HCT116 (cell line): Measurements from ENCODE around the gene NR2F1-AS1. TPM values are rescaled to one million over a fixed set of nuclear protein-coding genes. Genes with fewer than 3 reads are reported as not detected.

Experiments used
- ATAC-seq: fragments of 200-7000 bp; cut with Tn5 transposase; 2 replicates; pipeline ENCODE4 v1.9.1; 2020; ENCODE audit warnings: mild to moderate bottlenecking, moderate library complexity
- BruUV-seq: library from RNA; stranded (reverse); fragments of 400-500 nt; replicated peaks from 2 replicates; lab custom pipeline; 2021; lab: Mats Ljungman, UMichigan
- CTCF ChIA-PET: fragments of 300-600 bp; sonication (Branson Sonifier 250); formaldehyde crosslinking; loops from one replicate; lab custom pipeline; 2021; ENCODE audit warnings: antibody characterized with exemption; lab: Charles Lee
- POLR2A ChIA-PET: fragments of 300-600, 350-600 bp; sonication (Branson Sonifier 250); formaldehyde crosslinking; loops from one replicate; lab custom pipeline; 2021; ENCODE audit warnings: antibody characterized with exemption; lab: Charles Lee
- RAD21 ChIA-PET, 2 experiments: fragments of 300-600 bp; sonication (Branson Sonifier 250); formaldehyde crosslinking; loops; one replicate each; lab custom pipeline; 2023; ENCODE audit warnings: low total read pairs in 2 of 2; ENCODE audit not compliant: uncharacterized antibody in 2 of 2, unreplicated experiment in 2 of 2, low non-redundant PET in 1 of 2; lab: Charles Lee
- DNase-seq: peaks from one replicate; pipeline ENCODE4 v3.0.0-alpha.2; 2010; ENCODE audit warnings: low read depth, low spot score
- H2AFZ ChIP-seq: fragments of 200-600 bp; shearing (Covaris generic), sonication (generic); 2 replicates; pipeline ENCODE4 v1.6.1; 2017; ENCODE audit warnings: low read depth, mixed run types, mixed read lengths, antibody characterized with exemption, low read length; ENCODE audit not compliant: poor library complexity, severe bottlenecking
- H3K27ac ChIP-seq: 2 replicates; pipeline ENCODE4 v1.5.1; 2012; ENCODE audit warnings: low read depth, low read length
- H3K27me3 ChIP-seq: fragments of 200-600 bp; sonication (generic); 2 replicates; pipeline ENCODE4 v1.6.1; 2016; ENCODE audit warnings: mixed run types, low read length, mixed read lengths; ENCODE audit not compliant: insufficient read depth
- H3K36me3 ChIP-seq, 2 experiments: fragments of 200-500 bp in 1 of 2; fragments of 200-600 bp in 1 of 2; sonication (Bioruptor generic) in 1 of 2; sonication (generic) in 1 of 2; 2 replicates each; pipeline versions ENCODE4 v1.5.1 to v1.6.1; 2014 to 2016; ENCODE audit warnings: low read length in 2 of 2, inconsistent platforms in 1 of 2, mixed read lengths in 1 of 2, mixed run types in 1 of 2; ENCODE audit not compliant: insufficient read depth in 2 of 2, control insufficient read depth in 1 of 2
- H3K4me1 ChIP-seq, 2 experiments: fragments of 200-600 bp in 1 of 2; sonication (generic) in 1 of 2; 2 replicates each; pipeline versions ENCODE4 v1.5.1 to v1.6.1; 2012 to 2017; ENCODE audit warnings: low read length in 2 of 2, inconsistent platforms in 1 of 2, mild to moderate bottlenecking in 1 of 2, mixed read lengths in 1 of 2, mixed run types in 1 of 2, moderate library complexity in 1 of 2; ENCODE audit not compliant: insufficient read depth in 2 of 2, control insufficient read depth in 1 of 2
- H3K4me2 ChIP-seq: fragments of 200-600 bp; sonication (generic); 2 replicates; pipeline ENCODE4 v1.6.1; 2017; ENCODE audit warnings: mixed run types, low read length, mixed read lengths
- H3K4me3 ChIP-seq, 2 experiments: fragments of 200-600 bp in 1 of 2; sonication (generic) in 1 of 2; replicated peaks in 1 of 2; 2 replicates each; pipeline ENCODE4 v1.5.1; 2011 to 2016; ENCODE audit warnings: low read length in 2 of 2, control low read depth in 1 of 2, low read depth in 1 of 2, mild to moderate bottlenecking in 1 of 2, mixed read lengths in 1 of 2, mixed run types in 1 of 2
- H3K79me2 ChIP-seq: fragments of 200-600 bp; sonication (generic); 2 replicates; pipeline ENCODE4 v1.6.1; 2017; ENCODE audit warnings: mild to moderate bottlenecking, mixed run types, low read length, moderate library complexity, mixed read lengths; ENCODE audit not compliant: insufficient read depth
- H3K9ac ChIP-seq: fragments of 200-600 bp; sonication (generic); 2 replicates; pipeline ENCODE4 v1.6.1; 2016; ENCODE audit warnings: low read length, mixed read lengths
- H3K9me2 ChIP-seq: fragments of 200-600 bp; sonication (generic), shearing (Covaris generic); 2 replicates; pipeline ENCODE4 v1.6.1; 2017; ENCODE audit warnings: mixed run types, mild to moderate bottlenecking, moderate library complexity; ENCODE audit not compliant: insufficient read depth
- H3K9me3 ChIP-seq, 2 experiments: fragments of 200-500 bp in 1 of 2; fragments of 200-600 bp in 1 of 2; sonication (Bioruptor generic) in 1 of 2; sonication (generic) in 1 of 2; 2 replicates each; pipeline ENCODE4 v1.6.1; 2014 to 2017; ENCODE audit warnings: low read length in 2 of 2, mixed read lengths in 2 of 2, inconsistent platforms in 1 of 2, low read depth in 1 of 2, mild to moderate bottlenecking in 1 of 2, mixed run types in 1 of 2, moderate library complexity in 1 of 2; ENCODE audit not compliant: control insufficient read depth in 1 of 2, insufficient read depth in 1 of 2
- H4K20me1 ChIP-seq: fragments of 200-600 bp; sonication (generic), shearing (Covaris generic); 2 replicates; pipeline ENCODE4 v1.6.1; 2017; ENCODE audit warnings: mixed run types, mild to moderate bottlenecking, moderate library complexity; ENCODE audit not compliant: insufficient read depth
- ATF3 ChIP-seq: IDR thresholded peaks from 2 replicates; pipeline ENCODE4 v1.6.1; 2012
- EGR1 ChIP-seq: IDR thresholded peaks from 2 replicates; pipeline ENCODE4 v1.6.1; 2012; ENCODE audit warnings: low read depth
- EZH2phosphoT487 ChIP-seq: fragments of 200-600 bp; IDR thresholded peaks from 2 replicates; pipeline ENCODE4 v1.6.1; 2018; ENCODE audit warnings: antibody characterized with exemption, borderline replicate concordance
- FOSL1 ChIP-seq: IDR thresholded peaks from 2 replicates; pipeline ENCODE4 v1.6.1; 2012; ENCODE audit warnings: low read depth
- JUND ChIP-seq: IDR thresholded peaks from 2 replicates; pipeline ENCODE4 v1.6.1; 2012
- MAX ChIP-seq: IDR thresholded peaks from 2 replicates; pipeline ENCODE4 v1.6.1; 2012
- POLR2A ChIP-seq: IDR thresholded peaks from 2 replicates; pipeline ENCODE4 v1.7.0; 2011; ENCODE audit warnings: borderline replicate concordance; ENCODE audit not compliant: insufficient read depth, insufficient read length; ENCODE audit errors: extremely low read depth
- SRF ChIP-seq: IDR thresholded peaks from 2 replicates; pipeline ENCODE4 v1.6.1; 2012; ENCODE audit warnings: low read depth
- YY1 ChIP-seq: IDR thresholded peaks from 2 replicates; pipeline ENCODE4 v1.6.1; 2011; ENCODE audit warnings: low read length, low read depth, moderate library complexity, mild to moderate bottlenecking; ENCODE audit not compliant: insufficient replicate concordance; ENCODE audit errors: extremely low read depth
- ZBTB33 ChIP-seq: IDR thresholded peaks from 2 replicates; pipeline ENCODE4 v1.6.1; 2011; ENCODE audit warnings: mild to moderate bottlenecking, low read length, moderate library complexity; ENCODE audit not compliant: insufficient replicate concordance; ENCODE audit errors: extremely low read depth
- intact Hi-C: fragments of 100-400 bp; cut with micrococcal nuclease; formaldehyde crosslinking; loops from 2 replicates; pipeline ENCODE4 v1.10.0; 2022
- total RNA-seq: library from RNA; stranded (reverse); gene quantifications from one replicate; pipeline ENCODE4 v1.2.1, GENCODE V29; 2021; ENCODE audit not compliant: unreplicated experiment

The NR2F1-AS1 gene
- total RNA-seq, 1 experiment from 2014 or later = 20.1 TPM

- Histone ChIP-seq H3K4me1 (peaks cover 3 to 19% of the 10 kb centered on the region in 2 experiments; a peak in 3 of 4 replicates), H3K27me3 (no peaks in the 10 kb centered on the region), H3K9ac (no peak overlapping the region), H2AFZ (no peak overlapping the region), H3K9me3 (no peaks in the 10 kb centered on the region), H3K9me2 (no peaks in the 10 kb centered on the region), H3K4me3 (no peak overlapping the region), H3K36me3 (peaks cover 0 to 56% of the 10 kb centered on the region in 2 experiments; a peak in 2 of 4 replicates), H3K4me2 (no peak overlapping the region), H4K20me1 (no peaks in the 10 kb centered on the region), H3K27ac (peak overlapping the region; percentile 21; the same call in 1 of the 2 replicates), H3K79me2 (peaks cover 15% of the 10 kb centered on the region; the same call in 1 of the 2 replicates)
- RAD21 ChIA-PET = no interaction called here
- no peak for TF ChIP-seq JUND
- intact Hi-C loops = no loop called here
- no peak for DNase-seq
- no peak for ATAC-seq
- POLR2A ChIA-PET = interaction anchor here (1.5 to 2.1 kb wide), 2 partner anchors 9 to 210 kb away, joined by 6 to 11 read pairs; partner anchors contain the start of gene NR2F1
- BruUV-seq = no TSS peak
- CTCF ChIA-PET = no interaction called here
These were observed 10.4 kb upstream of the NR2F1-AS1 start for GRCh38 chr5:93591323-93591945.

GRCh38 chr5:93590493-93590892, 9.5 kb upstream of the NR2F1-AS1 start:
- no peak for ATAC-seq
- Histone ChIP-seq H3K4me1 (peaks cover 9 to 21% of the 10 kb centered on the region in 2 experiments), H3K4me2 (no peak overlapping the region), H3K27me3 (no peaks in the 10 kb centered on the region), H3K9me3 (no peaks in the 10 kb centered on the region), H3K9ac (no peak overlapping the region), H3K36me3 (peaks cover 0 to 60% of the 10 kb centered on the region in 2 experiments; a peak in 2 of 4 replicates), H3K27ac (peak overlapping the region; percentile 29; the same call in 1 of the 2 replicates), H3K9me2 (no peaks in the 10 kb centered on the region), H3K79me2 (peaks cover 24% of the 10 kb centered on the region), H4K20me1 (no peaks in the 10 kb centered on the region), H3K4me3 (no peak overlapping the region), H2AFZ (no peak overlapping the region)
- CTCF ChIA-PET = no interaction called here
- POLR2A ChIA-PET = interaction anchor here (1.5 to 2.1 kb wide), 2 partner anchors 8 to 210 kb away, joined by 6 to 11 read pairs; partner anchors contain the start of gene NR2F1
- DNase-seq = no peak
- RAD21 ChIA-PET = no interaction called here
- TF ChIP-seq EGR1 = no peak
- no peak for TF ChIP-seq ZBTB33
- TF ChIP-seq YY1 = no peak
- no peak for TF ChIP-seq EZH2phosphoT487
- no peak for TF ChIP-seq ATF3
- no peak for TF ChIP-seq MAX
- no peak for TF ChIP-seq POLR2A
- no peak for TF ChIP-seq FOSL1
- TF ChIP-seq SRF = no peak
- intact Hi-C loops = no loop called here
- no TSS peak for BruUV-seq
